PC-9 (cell line): ENCODE measurements around the gene HNRNPK. TPM values are rescaled to one million over a fixed set of nuclear protein-coding genes. Genes with fewer than 3 reads are reported as not detected.

ENCODE experiments used
- BruUV-seq: library from RNA; stranded (reverse); fragments of 400-500 nt; replicated peaks from 2 replicates; lab custom pipeline; 2021; lab: Mats Ljungman, UMichigan
- CTCF ChIA-PET: fragments of 300-600 bp; sonication (Branson Sonifier 250); formaldehyde crosslinking; loops from one replicate; lab custom pipeline; 2022; ENCODE audit warnings: antibody characterized with exemption; lab: Charles Lee
- POLR2A ChIA-PET: fragments of 300-600 bp; sonication (Branson Sonifier 250); formaldehyde crosslinking; loops from one replicate; lab custom pipeline; 2022; ENCODE audit warnings: antibody characterized with exemption; ENCODE audit not compliant: unreplicated experiment; lab: Charles Lee
- DNase-seq, 2 experiments: peaks; one replicate each; pipeline versions ENCODE4 v3.0.0 to v3.0.0-alpha.2; 2015 to 2022; ENCODE audit warnings: mixed read lengths in 1 of 2
- H2AFZ ChIP-seq: fragments of 200-600 bp; sonication (generic); 2 replicates; pipeline ENCODE4 v1.8.1; 2017; ENCODE audit warnings: antibody characterized with exemption
- H3F3A ChIP-seq: fragments of 200-600 bp; sonication (generic); 2 replicates; pipeline ENCODE4 v1.8.1; 2017; ENCODE audit warnings: antibody characterized with exemption, mild to moderate bottlenecking, low read depth; ENCODE audit not compliant: insufficient read depth
- H3K27ac ChIP-seq: fragments of 200-600 bp; sonication (generic); 2 replicates; pipeline ENCODE4 v1.6.1; 2016; ENCODE audit warnings: mixed run types
- H3K27me3 ChIP-seq: fragments of 200-600 bp; sonication (generic); 2 replicates; pipeline ENCODE4 v1.6.1; 2016; ENCODE audit warnings: low read depth, mixed run types; ENCODE audit not compliant: insufficient read depth
- H3K36me3 ChIP-seq: fragments of 200-600 bp; sonication (generic); 2 replicates; pipeline ENCODE4 v1.6.1; 2016; ENCODE audit warnings: low read depth, mixed run types
- H3K4me1 ChIP-seq: fragments of 200-600 bp; sonication (generic); replicated peaks from 2 replicates; pipeline ENCODE4 v1.6.1; 2016; ENCODE audit warnings: mixed run types; ENCODE audit not compliant: insufficient read depth
- H3K4me2 ChIP-seq: fragments of 200-600 bp; sonication (generic); 2 replicates; pipeline ENCODE4 v1.6.1; 2017; ENCODE audit warnings: mixed run types
- H3K4me3 ChIP-seq: fragments of 200-600 bp; sonication (generic); 2 replicates; pipeline ENCODE4 v1.6.1; 2016; ENCODE audit warnings: mixed run types
- H3K79me2 ChIP-seq: fragments of 200-600 bp; sonication (generic); 2 replicates; pipeline ENCODE4 v1.6.1; 2017; ENCODE audit warnings: low read depth, mixed run types
- H3K9me2 ChIP-seq: fragments of 200-600 bp; sonication (generic); 2 replicates; pipeline ENCODE4 v1.8.1; 2017; ENCODE audit warnings: mild to moderate bottlenecking; ENCODE audit not compliant: insufficient read depth
- H3K9me3 ChIP-seq: fragments of 200-600 bp; sonication (generic); 2 replicates; pipeline ENCODE4 v1.8.1; 2016; ENCODE audit warnings: low read depth; ENCODE audit not compliant: insufficient read depth
- H4K20me1 ChIP-seq: fragments of 200-600 bp; sonication (generic); 2 replicates; pipeline ENCODE4 v1.8.1; 2017; ENCODE audit not compliant: insufficient read depth
- CTCF ChIP-seq: fragments of 200-600 bp; sonication (generic); conservative IDR thresholded peaks from 2 replicates; pipeline ENCODE4 v1.6.1; 2017; ENCODE audit warnings: mixed run types, antibody characterized with exemption, mild to moderate bottlenecking, moderate library complexity
- EZH2 ChIP-seq: fragments of 200-600 bp; sonication (generic); IDR thresholded peaks from 2 replicates; pipeline ENCODE4 v1.8.0; 2017; ENCODE audit warnings: antibody characterized with exemption, low read depth
- intact Hi-C: fragments of 100-400 bp; cut with micrococcal nuclease; formaldehyde crosslinking; loops from one replicate; pipeline ENCODE4 v1.10.0; 2022; ENCODE audit not compliant: unreplicated experiment
- total RNA-seq: library from RNA; stranded (reverse); gene quantifications from 2 replicates; pipeline ENCODE4 v1.2.3, GENCODE V29; 2021

HNRNPK gene
- total RNA-seq, 1 experiment from 2014 or later, result 583 TPM

- Histone ChIP-seq H3K4me1 (peaks cover 26% of the 10 kb centered on the region), H3K27me3 (no peaks in the 10 kb centered on the region), H3K9me3 (no peaks in the 10 kb centered on the region), H3K9me2 (no peaks in the 10 kb centered on the region), H2AFZ (peak overlapping the region; percentile 58; the same call in 1 of the 2 replicates), H3K79me2 (peaks cover 94% of the 10 kb centered on the region), H3K36me3 (peaks cover 50% of the 10 kb centered on the region), H4K20me1 (peaks cover 52% of the 10 kb centered on the region), H3F3A (peaks cover 48% of the 10 kb centered on the region), H3K4me3 (peak overlapping the region; percentile 98), H3K4me2 (peak overlapping the region; percentile 91), H3K27ac (peak overlapping the region; percentile 94)
- TF ChIP-seq CTCF, result no peak
- TF ChIP-seq EZH2, result no peak
- intact Hi-C loops, result no loop called here
- BruUV-seq, result TSS peak; percentile 33
- peak; percentile 51 to 66 for DNase-seq
- ChIA-PET CTCF (no interaction called here), POLR2A (interaction anchor here (0.7 to 0.9 kb wide), 2 partner anchors 32 to 203 kb away, joined by 5 to 11 read pairs; no protein-coding TSS in a partner anchor)
Measured at GRCh38 chr9:83978992-83979811, 813 bp downstream of the HNRNPK start.

- BruUV-seq, result no TSS peak
- intact Hi-C loops, result no loop called here
- Histone ChIP-seq H3K27ac (no peak overlapping the region), H3K9me2 (no peaks in the 10 kb centered on the region), H3K4me2 (peak overlapping the region; percentile 91), H2AFZ (no peak overlapping the region), H3F3A (peaks cover 68% of the 10 kb centered on the region), H3K9me3 (no peaks in the 10 kb centered on the region), H4K20me1 (peaks cover 72% of the 10 kb centered on the region), H3K4me3 (peak overlapping the region; percentile 98; the same call in 1 of the 2 replicates), H3K27me3 (no peaks in the 10 kb centered on the region), H3K4me1 (peaks cover 25% of the 10 kb centered on the region), H3K79me2 (peaks cover 94% of the 10 kb centered on the region), H3K36me3 (peaks cover 66% of the 10 kb centered on the region)
- TF ChIP-seq EZH2 (no peak), CTCF (no peak)
- POLR2A ChIA-PET, result no interaction called here
- CTCF ChIA-PET, result interaction anchor here (0.6 kb wide), 1 partner anchor 338 kb away, joined by 7 read pairs; no protein-coding TSS in a partner anchor
- DNase-seq, result no peak
Measured at GRCh38 chr9:83977196-83977595, 2.8 kb downstream of the HNRNPK start.

- no peak overlapping the region for H3K4me3 ChIP-seq
- TSS peak; percentile 0 for BruUV-seq
Measured at GRCh38 chr9:83976372-83976771, 3.6 kb downstream of the HNRNPK start.

More at GRCh38 chr9:83976372-83976771, 3.6 kb downstream of the HNRNPK start:
- H3K27ac ChIP-seq, result no peak overlapping the region
- H3K36me3 ChIP-seq, result peaks cover 73% of the 10 kb centered on the region
- CTCF ChIA-PET, result interaction anchor here (0.6 kb wide), 1 partner anchor 339 kb away, joined by 7 read pairs; no protein-coding TSS in a partner anchor
- no peaks in the 10 kb centered on the region for H3K9me2 ChIP-seq
- TF ChIP-seq CTCF (no peak), EZH2 (no peak)
- H3K9me3 ChIP-seq, result no peaks in the 10 kb centered on the region
- DNase-seq, result no peak
- intact Hi-C loops, result no loop called here
- peaks cover 18% of the 10 kb centered on the region for H3K4me1 ChIP-seq
- POLR2A ChIA-PET, result no interaction called here
- H3F3A ChIP-seq, result peaks cover 76% of the 10 kb centered on the region
- H3K79me2 ChIP-seq, result peaks cover 94% of the 10 kb centered on the region
- H3K4me2 ChIP-seq, result no peak overlapping the region; the same call in 1 of the 2 replicates
- H2AFZ ChIP-seq, result no peak overlapping the region
- peaks cover 80% of the 10 kb centered on the region for H4K20me1 ChIP-seq
- no peaks in the 10 kb centered on the region for H3K27me3 ChIP-seq
